Renal cortex interstitium (tissue), 11 donors: ENCODE measurements around the gene NSMCE4A. TPM values are rescaled to one million over a fixed set of nuclear protein-coding genes. Genes with fewer than 3 reads are reported as not detected.
"Not testable (repeated sequence)": the region's sequence is repeated elsewhere in the genome, so short reads cannot be mapped to it uniquely, and the experiment has no call there.

Experiments used
- DNase-seq, 11 donors: peaks; one replicate each; pipeline ENCODE4 v3.0.0-alpha.2; 2013; ENCODE audit warnings: low read depth in 9 of 11, low spot score in 4 of 11; ENCODE audit errors: extremely low read depth in 1 of 11
- polyA plus RNA-seq, 3 donors: library from polyadenylated mRNA; unstranded; fragments of 120-200 nt; gene quantifications; one replicate each; pipeline ENCODE4 v1.2.1, GENCODE V29; 2013; ENCODE audit not compliant: insufficient read length in 3 of 3

Gene NSMCE4A
- polyA plus RNA-seq, 3 donors: 67.0 to 89.9 (median 81.6) TPM

DNA sequence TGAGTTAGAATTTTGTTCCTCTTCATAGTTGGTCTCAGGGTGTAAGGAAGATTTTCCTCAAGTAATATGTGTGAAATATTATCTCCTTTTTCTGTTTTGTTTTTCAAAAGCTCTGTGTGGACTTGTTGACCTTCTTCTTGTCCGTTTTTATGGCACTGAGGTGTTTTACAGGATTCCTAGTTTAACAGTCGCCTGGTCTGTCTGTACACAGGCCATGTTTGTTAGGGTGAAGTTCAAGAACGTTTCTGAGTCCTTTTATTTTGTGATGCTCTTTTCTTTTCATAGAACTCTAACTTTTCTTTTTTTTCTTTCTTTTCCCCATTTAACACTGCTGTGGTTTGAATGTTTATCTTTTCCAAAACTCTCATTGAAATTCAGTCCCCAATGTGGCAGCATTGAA is 32.4 kb upstream of the NSMCE4A start:
- no peak for DNase-seq

- no peak for DNase-seq
Observed at GRCh38 chr10:122001698-122002097, 26.7 kb upstream of the NSMCE4A start.

DNA sequence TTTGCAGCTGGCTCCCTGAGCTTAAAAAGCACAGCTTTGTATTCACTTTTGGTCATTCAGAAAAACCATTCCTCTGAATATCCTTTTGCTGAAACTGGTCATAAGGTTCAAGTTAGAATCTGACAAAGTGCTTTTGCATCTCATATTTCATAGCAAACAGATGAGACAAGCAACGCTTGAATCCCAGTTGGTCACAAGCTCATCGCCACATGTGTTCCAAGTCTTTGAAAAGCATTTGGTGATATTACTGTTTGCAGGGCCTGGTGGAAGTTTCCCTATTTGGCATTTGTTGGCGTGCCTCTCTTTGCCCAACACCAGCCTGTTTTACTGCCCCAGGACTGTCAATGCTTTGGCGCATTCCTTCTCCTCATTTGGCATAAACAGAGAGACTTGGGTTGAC is 24.3 kb upstream of the NSMCE4A start:
- DNase-seq: no peak

DNA sequence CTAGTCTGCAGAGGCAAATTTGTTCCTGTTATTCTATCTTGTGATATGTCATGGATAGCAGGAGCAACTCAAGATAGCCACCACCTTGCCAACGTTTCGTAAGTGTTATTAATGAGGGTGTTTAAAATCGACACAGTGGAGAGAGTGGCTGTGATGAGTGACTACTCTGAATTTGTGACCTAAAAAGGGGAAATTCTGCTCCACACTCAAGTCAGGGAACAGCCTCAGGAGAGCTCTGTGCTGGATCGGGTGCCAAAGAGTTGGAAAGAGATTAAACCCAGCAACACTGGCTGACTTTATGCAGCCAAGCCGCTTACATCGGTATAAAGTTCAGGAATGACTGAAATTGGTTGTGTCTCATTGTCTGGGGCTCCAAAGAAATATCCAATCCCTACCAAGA is 23.4 kb upstream of the NSMCE4A start:
- DNase-seq: no peak

DNA sequence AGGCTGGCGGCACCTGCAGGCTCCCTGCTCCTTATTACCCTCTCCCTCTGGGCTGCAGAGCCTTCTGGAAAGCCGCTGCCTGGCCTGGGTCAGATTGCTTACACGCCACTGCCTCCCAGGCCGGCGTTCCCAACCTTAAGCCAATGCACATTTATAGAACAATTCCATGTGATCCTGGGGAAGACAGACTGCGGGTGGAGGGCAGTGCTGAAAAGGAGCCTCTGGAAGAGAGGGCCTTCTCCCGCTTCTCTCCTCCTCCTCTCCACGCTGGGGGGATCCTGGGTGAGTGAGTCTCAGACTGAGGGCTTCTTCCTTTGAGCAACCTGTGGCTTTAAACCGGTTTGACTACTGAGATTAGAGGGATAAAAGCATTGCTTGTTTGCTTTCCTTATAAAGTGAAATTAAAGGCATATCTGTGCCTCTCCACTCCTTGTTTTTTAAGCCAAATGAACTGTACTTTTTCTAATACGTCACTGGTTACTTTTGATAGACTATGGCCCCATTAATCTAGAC is 19.5 kb upstream of the NSMCE4A start:
- DNase-seq: peak in 2 of 11 donors; percentile 31 to 36

- not testable (repeated sequence) for DNase-seq
Observed at GRCh38 chr10:121991727-121992126, 16.7 kb upstream of the NSMCE4A start.

DNA sequence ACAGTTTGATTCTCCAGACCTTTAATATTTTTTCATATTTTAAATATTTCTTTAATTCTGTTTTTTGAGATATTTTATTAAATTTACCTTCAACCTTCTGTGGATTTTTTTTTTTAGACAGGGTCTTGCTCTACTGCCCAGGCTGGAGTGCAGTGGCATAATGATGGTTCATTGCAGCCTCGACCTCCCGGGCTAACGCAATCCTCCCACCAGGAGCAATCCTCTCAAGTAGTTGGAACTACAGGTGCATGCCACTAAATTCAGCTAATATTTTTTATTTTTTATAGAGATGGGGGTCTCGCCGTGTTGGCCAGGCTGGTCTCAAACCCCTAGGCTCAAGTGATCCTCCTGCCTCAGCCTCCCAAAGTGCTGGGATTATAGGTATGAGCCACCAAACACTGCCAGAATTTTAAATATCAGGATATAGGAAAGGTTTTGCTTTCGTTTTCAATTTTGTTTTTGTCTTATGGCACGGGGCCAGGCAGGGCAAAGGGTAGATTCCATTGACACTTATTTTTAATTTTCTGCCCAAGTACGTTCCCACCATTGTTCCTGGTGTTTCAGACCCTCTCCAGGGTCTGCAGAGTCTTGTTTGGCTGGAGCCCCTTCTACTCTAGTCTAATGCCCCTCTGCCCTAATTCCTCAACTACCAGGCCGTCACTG is 15.1 kb upstream of the NSMCE4A start:
- no peak for DNase-seq

GRCh38 chr10:121988361-121989324 is 13.6 kb upstream of the NSMCE4A start, which contains the start of gene TACC2:
TSS of gene TACC2 (plus strand) at chr10:121989163. CDS start at chr10:122021982, 32,819 bp downstream.
- no peak for DNase-seq

GRCh38 chr10:121984463-121984862 is 9.4 kb upstream of the NSMCE4A start:
- DNase-seq: no peak

DNA sequence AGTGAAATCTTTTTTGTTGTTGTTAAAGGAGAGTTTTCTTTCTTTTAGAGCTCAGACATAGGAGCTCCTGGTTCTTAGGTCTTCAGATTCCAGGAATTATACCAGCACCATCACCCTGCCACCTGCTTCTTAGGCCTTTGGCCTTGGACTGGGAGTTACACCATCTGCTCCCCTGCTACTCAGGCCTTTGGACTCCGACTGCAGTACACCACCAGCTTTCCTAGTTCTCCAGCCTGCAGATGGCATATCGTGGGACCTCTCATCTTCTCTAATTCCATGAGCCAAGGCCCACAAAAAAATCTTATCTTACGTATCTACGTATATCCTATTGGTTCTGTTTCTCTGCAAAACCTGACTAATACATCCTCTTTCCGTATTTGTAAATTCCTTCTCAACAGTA is 8.8 kb upstream of the NSMCE4A start:
- DNase-seq: no peak

DNA sequence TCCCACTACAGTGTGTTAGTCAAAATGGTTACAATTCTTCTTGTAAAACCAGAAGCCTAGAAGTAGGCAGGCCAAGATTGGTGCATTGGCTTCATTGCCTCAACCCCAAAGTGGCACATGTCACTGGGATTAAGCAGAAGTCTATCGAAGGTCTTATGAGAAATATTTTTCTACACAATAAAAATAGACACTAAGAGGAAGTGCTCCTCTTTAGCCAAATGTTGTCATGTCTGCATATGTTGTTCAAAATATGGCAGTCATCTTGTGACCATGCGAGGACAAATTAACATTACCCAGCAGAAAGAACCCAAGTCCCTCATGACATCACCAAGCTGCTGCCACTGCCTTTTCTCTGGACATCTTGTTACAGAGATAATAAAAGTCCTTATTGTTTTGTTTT is 6.3 kb upstream of the NSMCE4A start:
- DNase-seq: no peak

GRCh38 chr10:121978511-121978910 is 3.5 kb upstream of the NSMCE4A start:
- no peak for DNase-seq

DNA sequence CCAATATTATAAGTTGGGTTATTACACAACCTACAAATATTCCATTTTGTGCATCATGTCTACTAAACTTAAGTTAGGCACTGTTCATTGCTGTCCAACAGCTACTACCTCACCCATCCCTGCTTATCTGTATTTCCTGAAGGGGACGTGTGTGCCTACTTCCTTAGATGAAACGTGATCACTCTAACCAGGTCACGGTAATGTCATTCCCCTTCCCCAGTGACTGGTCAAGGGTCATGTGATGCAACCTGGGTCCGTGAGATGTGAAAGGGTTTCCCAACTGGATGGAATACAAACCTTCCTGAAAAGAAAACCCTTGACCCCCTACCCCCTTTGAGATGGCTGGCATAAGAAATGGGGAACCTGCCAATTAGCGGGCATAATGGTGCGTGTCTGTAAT is 1.6 kb upstream of the NSMCE4A start:
- no peak for DNase-seq

- DNase-seq: no peak
Observed at GRCh38 chr10:121975295-121976086, 474 bp upstream of the NSMCE4A start.

DNA sequence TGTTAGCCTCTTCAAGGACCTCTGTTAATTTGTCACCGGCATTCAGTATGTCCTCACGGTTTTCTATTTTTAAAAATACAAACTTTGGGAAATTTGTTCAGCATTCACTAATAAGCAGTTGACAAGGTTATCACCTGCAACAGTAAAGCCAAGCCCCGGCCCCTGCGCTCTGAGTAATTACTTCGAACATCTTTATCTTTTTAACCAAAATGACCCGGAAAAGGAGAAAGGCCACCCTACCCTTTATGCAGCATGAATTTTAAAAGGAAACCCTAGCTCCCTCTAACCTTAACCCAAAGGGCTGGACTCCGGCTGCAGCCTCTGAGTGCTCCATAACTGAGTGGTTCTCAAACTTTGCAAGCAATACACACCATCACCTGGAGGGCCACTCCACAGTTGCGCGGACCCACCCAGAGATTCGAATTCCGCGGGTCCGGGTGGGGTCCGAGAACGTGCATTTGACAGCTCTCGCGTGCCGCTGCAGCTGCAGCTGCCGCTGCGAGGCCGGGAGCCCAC is 940 bp downstream of the NSMCE4A start:
- DNase-seq: no peak

- not testable (repeated sequence) for DNase-seq
Observed at GRCh38 chr10:121969086-121969485, 5.9 kb downstream of the NSMCE4A start.

- DNase-seq: no peak
Observed at GRCh38 chr10:121965996-121966395, 9.0 kb downstream of the NSMCE4A start.

DNA sequence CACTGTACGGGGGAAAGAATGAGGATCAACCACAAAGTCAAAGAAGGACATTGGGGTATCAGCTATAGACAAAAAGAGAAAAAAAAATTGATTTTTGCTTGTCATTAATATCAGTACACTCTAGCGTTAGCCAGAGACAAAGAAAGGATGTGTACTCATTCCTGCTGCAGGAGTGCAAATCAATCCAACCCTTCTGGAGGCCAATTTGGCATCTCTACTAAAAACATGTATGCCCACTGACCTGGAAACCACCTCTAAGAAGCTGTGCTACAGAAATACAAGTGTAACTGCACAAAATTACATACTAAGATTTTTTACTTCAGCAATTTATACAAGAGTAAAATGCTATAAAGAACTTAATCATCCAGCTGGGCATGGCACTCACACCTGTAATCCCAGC is 13.6 kb downstream of the NSMCE4A start:
- no peak for DNase-seq

DNA sequence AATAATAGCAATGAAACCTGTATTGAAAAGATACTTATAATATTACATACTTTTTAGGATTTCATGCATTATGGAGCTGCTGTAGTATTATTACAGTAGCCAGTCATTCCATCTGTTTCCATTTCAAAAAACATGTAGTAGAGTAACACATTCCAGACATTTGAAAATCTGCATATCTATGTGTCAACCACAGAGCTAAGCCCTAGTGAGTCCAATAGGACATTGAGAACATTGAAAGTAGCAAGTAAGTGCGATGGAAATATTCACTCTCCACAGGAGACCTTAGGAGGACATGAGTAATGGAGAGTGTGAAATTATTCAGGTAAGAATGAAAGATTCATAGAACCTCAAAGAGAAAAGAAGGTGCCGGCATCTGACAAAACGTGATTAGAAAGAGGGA is 15.3 kb downstream of the NSMCE4A start:
- DNase-seq: no peak
